Motor neuron (in vitro differentiated cells): Measurements from ENCODE around the gene PPP2R5C. TPM values are rescaled to one million over a fixed set of nuclear protein-coding genes. Genes with fewer than 3 reads are reported as not detected.

Experiments used
- ATAC-seq, 8 experiments: fragments of 200-7000 bp; cut with Tn5 transposase; replicated peaks in 6 of 8; 2 replicates each; pipeline ENCODE4 v1.8.0; 2021; ENCODE audit warnings: mild to moderate bottlenecking in 8 of 8, moderate library complexity in 8 of 8
- H3K27ac ChIP-seq, 2 donors: fragments of 250-450 bp; sonication (Bioruptor Pico); 2 replicates each; pipeline ENCODE4 v1.9.0; 2021; ENCODE audit warnings: antibody characterized with exemption in 2 of 2, mild to moderate bottlenecking in 2 of 2, moderate library complexity in 1 of 2
- H3K4me1 ChIP-seq, 2 donors: fragments of 250-450 bp; sonication (Bioruptor Pico); replicated peaks in 1 of 2; 2 replicates each; pipeline ENCODE4 v1.6.1; 2021; ENCODE audit warnings: antibody characterized with exemption in 2 of 2, mild to moderate bottlenecking in 2 of 2, moderate library complexity in 1 of 2
- H3K4me3 ChIP-seq, 5 donors: fragments of 250-450 bp; sonication (Bioruptor Pico); 2 replicates each; pipeline ENCODE4 v1.9.0; 2021; ENCODE audit warnings: antibody characterized with exemption in 5 of 5, mild to moderate bottlenecking in 5 of 5, moderate library complexity in 4 of 5
- WGBS, 10 experiments: fragments of 450-650 bp; shearing (Covaris generic); methylation state at CpG; one replicate each; pipeline ENCODE4 v1.0.0; 2022; 5-methylcytosine and 5-hydroxymethylcytosine counted together
- in situ Hi-C, 9 experiments: fragments of 400-800 bp; cut with MboI; loops; one replicate each; pipeline ENCODE4 v1.15.0; 2021; ENCODE audit warnings: low sequenced_read_pairs in 9 of 9, low pct_unique_long_range_greater_than_20kb in 2 of 9; ENCODE audit not compliant: unreplicated experiment in 9 of 9
- total RNA-seq, 8 experiments: library from RNA; unstranded; fragments of 300-600 nt; gene quantifications; 2 replicates each; pipeline versions ENCODE4 v1.2.3 to v1.2.4, GENCODE V29; 2022

The PPP2R5C gene
- total RNA-seq, 8 experiments from 2014 or later: 84.4 to 112 (median 94.7) TPM

GRCh38 chr14:101947904-101948665 lies 186.6 kb downstream of the PPP2R5C start:
- H3K27ac ChIP-seq: peak overlapping the region; percentile 92 to 94
- ATAC-seq: peak; percentile 94 to 98 (median 96)
- peak overlapping the region; percentile 66 to 72 (median 69) for H3K4me3 ChIP-seq
- in situ Hi-C loops: no loop called here
- H3K4me1 ChIP-seq: peaks cover 6 to 7% of the 10 kb centered on the region in 2 donors
- WGBS, 10 experiments: 0 to 5% (median 0%) methylated on average over 4 to 8 of the region's 53 CpGs; no CpG with 5 or more reads in 3 of the 10 experiments

- 8 to 18% (median 12%) methylated on average over 6 to 10 of the region's 29 CpGs; no CpG with 5 or more reads in 7 of the 10 experiments for WGBS, 10 experiments
- peak in 2 of 8 experiments; percentile 4 to 8 for ATAC-seq
- Histone ChIP-seq H3K27ac (peak overlapping the region; percentile 80 to 94), H3K4me3 (peak overlapping the region; percentile 66 to 72 (median 69)), H3K4me1 (peaks cover 6 to 7% of the 10 kb centered on the region in 2 donors)
- in situ Hi-C loops: no loop called here
Observed at GRCh38 chr14:101948666-101949216, 187.2 kb downstream of the PPP2R5C start.

- Histone ChIP-seq H3K4me1 (peaks cover 6 to 7% of the 10 kb centered on the region in 2 donors), H3K4me3 (no peak overlapping the region), H3K27ac (no peak overlapping the region)
- ATAC-seq: no peak
- WGBS, 10 experiments: 0 to 84% (median 14%) methylated on average over 1 to 3 of the region's 4 CpGs; no CpG with 5 or more reads in 5 of the 10 experiments
- in situ Hi-C loops: loop anchor here in 5 of 9 experiments (25.0 kb wide), 1 partner anchor 362 kb away; the partner anchor contains the start of genes MOK (in 5 of the 5) and ZNF839 (in 5 of the 5)
Observed at GRCh38 chr14:101950100-101950499, 188.6 kb downstream of the PPP2R5C start.

- Histone ChIP-seq H3K4me3 (no peak overlapping the region), H3K27ac (no peak overlapping the region), H3K4me1 (peaks cover 6 to 7% of the 10 kb centered on the region in 2 donors)
- in situ Hi-C loops: loop anchor here in 5 of 9 experiments (25.0 kb wide), 1 partner anchor 362 kb away; the partner anchor contains the start of genes MOK (in 5 of the 5) and ZNF839 (in 5 of the 5)
- no peak for ATAC-seq
- WGBS, 10 experiments: 40 to 80% (median 61%) methylated on average over 1 to 3 of the region's 4 CpGs; no CpG with 5 or more reads in 6 of the 10 experiments
Observed at GRCh38 chr14:101950516-101951215, 189.2 kb downstream of the PPP2R5C start.

GRCh38 chr14:101953151-101953550 lies 191.6 kb downstream of the PPP2R5C start:
- Histone ChIP-seq H3K4me3 (no peak overlapping the region), H3K4me1 (peaks cover 6 to 7% of the 10 kb centered on the region in 2 donors), H3K27ac (no peak overlapping the region)
- no peak for ATAC-seq
- in situ Hi-C loops: loop anchor here in 5 of 9 experiments (25.0 kb wide), 1 partner anchor 359 kb away; the partner anchor contains the start of genes MOK (in 5 of the 5) and ZNF839 (in 5 of the 5)
- 20 to 94% (median 45%) methylated on average over 1 to 6 of the region's 8 CpGs; no CpG with 5 or more reads in 1 of the 10 experiments for WGBS, 10 experiments

- in situ Hi-C loops: loop anchor here in 5 of 9 experiments (25.0 kb wide), 1 partner anchor 358 kb away; the partner anchor contains the start of genes MOK (in 5 of the 5) and ZNF839 (in 5 of the 5)
Observed at GRCh38 chr14:101954501-101954900, 193.0 kb downstream of the PPP2R5C start.

GRCh38 chr14:101955695-101956161 lies 194.2 kb downstream of the PPP2R5C start:
- Histone ChIP-seq H3K27ac (no peak overlapping the region), H3K4me1 (no peaks in the 10 kb centered on the region), H3K4me3 (no peak overlapping the region)
- in situ Hi-C loops: loop anchor here in 5 of 9 experiments (25.0 kb wide), 1 partner anchor 357 kb away; the partner anchor contains the start of genes MOK (in 5 of the 5) and ZNF839 (in 5 of the 5)
- ATAC-seq: no peak
- WGBS, 10 experiments: 71 to 100% (median 80%) methylated on average over 1 to 18 of the region's 34 CpGs; no CpG with 5 or more reads in 4 of the 10 experiments

More at GRCh38 chr14:101954501-101954900, 193.0 kb downstream of the PPP2R5C start:
- no peak for ATAC-seq
- H3K4me1 ChIP-seq: peaks cover under 1% of the 10 kb centered on the region in 2 donors
- 14 to 92% (median 60%) methylated on average over 1 to 3 of the region's 6 CpGs; no CpG with 5 or more reads in 1 of the 10 experiments for WGBS, 10 experiments
- no peak overlapping the region for H3K27ac ChIP-seq
- H3K4me3 ChIP-seq: no peak overlapping the region

GRCh38 chr14:101956179-101956885 lies 194.8 kb downstream of the PPP2R5C start:
- H3K4me1 ChIP-seq: peaks cover 2% of the 10 kb centered on the region in 2 donors
- ATAC-seq: peak in 1 of 8 experiments; percentile 25
- WGBS, 10 experiments: 29 to 100% (median 74%) methylated on average over 1 to 20 of the region's 25 CpGs; no CpG with 5 or more reads in 2 of the 10 experiments
- H3K4me3 ChIP-seq: no peak overlapping the region
- no peak overlapping the region for H3K27ac ChIP-seq
- in situ Hi-C loops: loop anchor here in 5 of 9 experiments (25.0 kb wide), 1 partner anchor 356 kb away; the partner anchor contains the start of genes MOK (in 5 of the 5) and ZNF839 (in 5 of the 5)

- in situ Hi-C loops: loop anchor here in 5 of 9 experiments (25.0 kb wide), 1 partner anchor 355 kb away; the partner anchor contains the start of genes MOK (in 5 of the 5) and ZNF839 (in 5 of the 5)
- 52 to 86% (median 78%) methylated on average over 2 to 13 of the region's 13 CpGs; no CpG with 5 or more reads in 2 of the 10 experiments for WGBS, 10 experiments
- Histone ChIP-seq H3K27ac (no peak overlapping the region), H3K4me3 (no peak overlapping the region), H3K4me1 (peaks cover 2 to 3% of the 10 kb centered on the region in 2 donors)
- no peak for ATAC-seq
Observed at GRCh38 chr14:101957406-101958234, 196.1 kb downstream of the PPP2R5C start.

GRCh38 chr14:101958418-101959180 lies 197.1 kb downstream of the PPP2R5C start:
- in situ Hi-C loops: loop anchor here in 5 of 9 experiments (25.0 kb wide), 1 partner anchor 354 kb away; the partner anchor contains the start of genes MOK (in 5 of the 5) and ZNF839 (in 5 of the 5)
- ATAC-seq: no peak

More at GRCh38 chr14:101958418-101959180, 197.1 kb downstream of the PPP2R5C start:
- Histone ChIP-seq H3K4me1 (peaks cover 2 to 3% of the 10 kb centered on the region in 2 donors), H3K4me3 (no peak overlapping the region), H3K27ac (no peak overlapping the region)
- 42 to 75% (median 62%) methylated on average over 2 to 10 of the region's 11 CpGs; no CpG with 5 or more reads in 1 of the 10 experiments for WGBS, 10 experiments
